ENCODE data around the gene TMEM123.
"Not testable (repeated sequence)": the region's sequence is repeated elsewhere in the genome, so short reads cannot be mapped to it uniquely, and the experiment has no call there.

Gene TMEM123

GRCh38 chr11:102451681-102452460, 694 bp downstream of the TMEM123 start:
- peaks cover 3% of the 10 kb centered on the region for H3K27me3 Mint-ChIP-seq
- peak overlapping the region; percentile 95 for H3K4me3 Mint-ChIP-seq
- H3K4me1 Mint-ChIP-seq: peaks cover 70% of the 10 kb centered on the region
- no peaks in the 10 kb centered on the region for H3K9me3 Mint-ChIP-seq
- H3K27ac Mint-ChIP-seq: peak overlapping the region; percentile 98
- peaks cover 52% of the 10 kb centered on the region for H3K36me3 Mint-ChIP-seq
- CTCF ChIA-PET: interaction anchor here (0.8 to 3.3 kb wide), 9 partner anchors 22 to 157 kb away, joined by 3 to 37 read pairs (median 3); no protein-coding TSS in a partner anchor
- DNase-seq: peak; percentile 88

- H3K27ac Mint-ChIP-seq: peak overlapping the region; percentile 98
- peaks cover 77% of the 10 kb centered on the region for H3K4me1 Mint-ChIP-seq
- H3K9me3 Mint-ChIP-seq: no peaks in the 10 kb centered on the region
- peaks cover 59% of the 10 kb centered on the region for H3K36me3 Mint-ChIP-seq
- CTCF ChIA-PET: interaction anchor here (1.0 to 3.3 kb wide), 8 partner anchors 21 to 157 kb away, joined by 3 to 37 read pairs (median 3); no protein-coding TSS in a partner anchor
- no peak for DNase-seq
- H3K27me3 Mint-ChIP-seq: peaks cover 3% of the 10 kb centered on the region
- peak overlapping the region; percentile 95 for H3K4me3 Mint-ChIP-seq
Measured at GRCh38 chr11:102451041-102451680, 1.4 kb downstream of the TMEM123 start.

GRCh38 chr11:102449651-102450570, 2.7 kb downstream of the TMEM123 start:
- H3K27ac Mint-ChIP-seq: peak overlapping the region; percentile 98
- H3K27me3 Mint-ChIP-seq: peaks cover 3% of the 10 kb centered on the region
- DNase-seq: no peak
- peak overlapping the region; percentile 95 for H3K4me3 Mint-ChIP-seq
- peaks cover 79% of the 10 kb centered on the region for H3K4me1 Mint-ChIP-seq
- H3K36me3 Mint-ChIP-seq: peaks cover 72% of the 10 kb centered on the region
- CTCF ChIA-PET: interaction anchor here (1.0 to 3.3 kb wide), 4 partner anchors 29 to 58 kb away, joined by 3 to 37 read pairs (median 3); no protein-coding TSS in a partner anchor
- H3K9me3 Mint-ChIP-seq: no peaks in the 10 kb centered on the region

- Mint-ChIP-seq H3K27ac (peak overlapping the region; percentile 98), H3K36me3 (peaks cover 80% of the 10 kb centered on the region), H3K4me3 (peak overlapping the region; percentile 95), H3K4me1 (peaks cover 75% of the 10 kb centered on the region), H3K9me3 (no peaks in the 10 kb centered on the region), H3K27me3 (peaks cover 3% of the 10 kb centered on the region)
- DNase-seq: no peak
- CTCF ChIA-PET: interaction anchor here (1.3 kb wide), 1 partner anchor 53 kb away, joined by 3 read pairs; no protein-coding TSS in a partner anchor
Measured at GRCh38 chr11:102448869-102449224, 3.7 kb downstream of the TMEM123 start.

GRCh38 chr11:102447941-102448868, 4.4 kb downstream of the TMEM123 start:
- CTCF ChIA-PET: interaction anchor here (1.3 kb wide), 1 partner anchor 52 kb away, joined by 3 read pairs; no protein-coding TSS in a partner anchor
- peaks cover 86% of the 10 kb centered on the region for H3K36me3 Mint-ChIP-seq
- H3K4me3 Mint-ChIP-seq: peak overlapping the region; percentile 95
- peaks cover 75% of the 10 kb centered on the region for H3K4me1 Mint-ChIP-seq
- no peak for DNase-seq
- H3K9me3 Mint-ChIP-seq: no peaks in the 10 kb centered on the region
- H3K27me3 Mint-ChIP-seq: peaks cover 3% of the 10 kb centered on the region
- peak overlapping the region; percentile 98 for H3K27ac Mint-ChIP-seq

- H3K27ac Mint-ChIP-seq: peak overlapping the region; percentile 75
- no peaks in the 10 kb centered on the region for H3K27me3 Mint-ChIP-seq
- peaks cover 80% of the 10 kb centered on the region for H3K4me1 Mint-ChIP-seq
- H3K9me3 Mint-ChIP-seq: peaks cover 2% of the 10 kb centered on the region
- no peak for DNase-seq
- no peak overlapping the region for H3K4me3 Mint-ChIP-seq
- H3K36me3 Mint-ChIP-seq: peaks cover 96% of the 10 kb centered on the region
- CTCF ChIA-PET: interaction anchor here (1.1 to 1.7 kb wide), 2 partner anchors 41 to 57 kb away, joined by 3 to 4 read pairs; no protein-coding TSS in a partner anchor
Measured at GRCh38 chr11:102447193-102447592, 5.4 kb downstream of the TMEM123 start.

- no peak for DNase-seq
- Mint-ChIP-seq H3K27ac (no peak overlapping the region), H3K4me1 (peaks cover 86% of the 10 kb centered on the region), H3K4me3 (no peak overlapping the region), H3K9me3 (peaks cover 2% of the 10 kb centered on the region), H3K36me3 (peaks cover 96% of the 10 kb centered on the region), H3K27me3 (no peaks in the 10 kb centered on the region)
- CTCF ChIA-PET: interaction anchor here (1.1 to 1.7 kb wide), 3 partner anchors 40 to 56 kb away, joined by 3 to 4 read pairs (median 3); no protein-coding TSS in a partner anchor
Measured at GRCh38 chr11:102446606-102447005, 6.0 kb downstream of the TMEM123 start.

- DNase-seq, H3K4me3 Mint-ChIP-seq, H3K27ac Mint-ChIP-seq, H3K27me3 Mint-ChIP-seq, CTCF ChIA-PET, H3K9me3 Mint-ChIP-seq: not testable (repeated sequence)
- Mint-ChIP-seq H3K36me3 (peaks cover 96% of the 10 kb centered on the region), H3K4me1 (peaks cover 95% of the 10 kb centered on the region)
Measured at GRCh38 chr11:102444693-102445092, 7.9 kb downstream of the TMEM123 start.

GRCh38 chr11:102444142-102444541, 8.4 kb downstream of the TMEM123 start:
- H3K4me3 Mint-ChIP-seq, H3K27me3 Mint-ChIP-seq, DNase-seq, H3K9me3 Mint-ChIP-seq, H3K27ac Mint-ChIP-seq, CTCF ChIA-PET: not testable (repeated sequence)
- Mint-ChIP-seq H3K36me3 (peaks cover 92% of the 10 kb centered on the region), H3K4me1 (peaks cover 95% of the 10 kb centered on the region)

GRCh38 chr11:102439063-102439363, 13.6 kb downstream of the TMEM123 start:
- not testable (repeated sequence) for H3K27me3 Mint-ChIP-seq, DNase-seq
- Mint-ChIP-seq H3K4me1 (peaks cover 83% of the 10 kb centered on the region), H3K9me3 (peaks cover 12% of the 10 kb centered on the region), H3K4me3 (peak overlapping the region; percentile 47), H3K36me3 (peaks cover 89% of the 10 kb centered on the region), H3K27ac (peak overlapping the region; percentile 75)
- CTCF ChIA-PET: interaction anchor here (1.1 to 1.5 kb wide), 3 partner anchors 9 to 48 kb away, joined by 3 to 9 read pairs (median 3); no protein-coding TSS in a partner anchor

- H3K27me3 Mint-ChIP-seq: no peaks in the 10 kb centered on the region
- H3K9me3 Mint-ChIP-seq: peaks cover 14% of the 10 kb centered on the region
- H3K27ac Mint-ChIP-seq: peak overlapping the region; percentile 75
- H3K4me1 Mint-ChIP-seq: peaks cover 78% of the 10 kb centered on the region
- H3K36me3 Mint-ChIP-seq: peaks cover 89% of the 10 kb centered on the region
- DNase-seq: peak; percentile 67
- CTCF ChIA-PET: interaction anchor here (1.5 kb wide), 2 partner anchors 16 to 47 kb away, joined by 3 to 9 read pairs; no protein-coding TSS in a partner anchor
- peak overlapping the region; percentile 47 for H3K4me3 Mint-ChIP-seq
Measured at GRCh38 chr11:102438311-102439062, 14.1 kb downstream of the TMEM123 start.

GRCh38 chr11:102437727-102438126, 14.8 kb downstream of the TMEM123 start:
- no peak overlapping the region for H3K4me3 Mint-ChIP-seq
- peak overlapping the region; percentile 49 for H3K27ac Mint-ChIP-seq

More at GRCh38 chr11:102437727-102438126, 14.8 kb downstream of the TMEM123 start:
- CTCF ChIA-PET: interaction anchor here (1.5 kb wide), 2 partner anchors 15 to 46 kb away, joined by 3 to 9 read pairs; no protein-coding TSS in a partner anchor
- H3K36me3 Mint-ChIP-seq: peaks cover 89% of the 10 kb centered on the region
- DNase-seq: no peak
- H3K27me3 Mint-ChIP-seq: no peaks in the 10 kb centered on the region
- H3K4me1 Mint-ChIP-seq: peaks cover 71% of the 10 kb centered on the region
- H3K9me3 Mint-ChIP-seq: peaks cover 20% of the 10 kb centered on the region

Data from activated naive CD4-positive, alpha-beta T cell treated with anti-CD3 and anti-CD28 coated beads, Interleukin-2, amount 10 ng/mL, durations not matched to agents 7 days and 5 days (primary cell).